AG10803 (cell line): Measurements from ENCODE around the gene MGAT4B.

Experiments
- DNase-seq: peaks from one replicate; pipeline ENCODE4 v3.0.0; 2010; ENCODE audit warnings: low read depth
- H3K4me3 ChIP-seq: 2 replicates; pipeline ENCODE4 v1.5.1; 2011; ENCODE audit warnings: mild to moderate bottlenecking, low read length, control low read depth
- CTCF ChIP-seq: conservative IDR thresholded peaks from 2 replicates; pipeline ENCODE4 v1.5.1; 2011; ENCODE audit warnings: mild to moderate bottlenecking, low read length, control low read depth, inconsistent platforms

The MGAT4B gene

DNA sequence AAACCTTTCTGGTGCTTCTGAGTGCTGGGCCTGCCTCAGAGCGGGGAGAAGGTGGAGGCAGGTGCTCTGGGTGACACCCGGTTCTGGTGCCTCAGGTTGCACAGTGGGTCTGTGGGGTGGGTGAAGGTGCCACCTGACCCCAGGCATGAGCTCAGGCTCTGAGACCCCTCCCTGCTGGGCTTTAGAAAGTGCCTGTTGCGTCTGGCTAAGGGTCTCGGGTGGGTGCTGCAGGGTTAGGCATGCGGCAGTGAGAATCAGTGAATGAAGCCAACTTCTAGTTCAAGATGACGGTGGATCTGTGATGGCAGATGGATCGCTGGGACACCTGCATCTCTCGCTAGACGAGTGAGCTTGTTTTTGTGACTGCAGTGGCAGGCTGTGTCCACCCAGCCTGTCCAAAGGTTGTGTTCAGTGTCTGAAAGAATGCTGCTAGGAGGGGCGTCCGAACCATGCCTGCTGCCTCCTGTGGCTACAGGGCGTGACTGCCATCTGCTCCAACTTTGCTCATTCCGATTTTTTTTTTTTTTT is 19.1 kb upstream of the MGAT4B start:
- no peak overlapping the region for H3K4me3 ChIP-seq
- TF ChIP-seq CTCF = no peak; the same call in 1 of the 2 replicates
- no peak for DNase-seq

DNA sequence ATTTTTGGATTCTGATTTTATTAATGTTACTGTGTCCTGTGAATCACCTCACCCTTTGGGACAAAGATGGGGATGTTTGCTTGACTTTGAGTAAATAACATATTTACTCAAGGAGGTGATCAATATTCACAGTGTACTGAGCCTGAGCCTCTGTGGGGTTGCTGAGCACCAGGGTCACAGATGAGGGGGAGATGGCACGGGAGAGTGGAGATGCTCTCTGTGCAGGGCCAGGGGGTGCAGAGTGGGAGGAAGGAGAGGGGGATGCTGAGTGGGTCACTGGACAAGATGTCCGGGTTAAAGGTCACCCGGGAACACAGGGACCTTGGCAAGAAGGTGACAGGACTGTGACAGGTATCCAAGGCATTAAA is 18.1 kb upstream of the MGAT4B start:
- no peak for DNase-seq
- no peak overlapping the region for H3K4me3 ChIP-seq
- TF ChIP-seq CTCF = no peak

- H3K4me3 ChIP-seq = 0 out of 2 replicates have a peak overlapping the region, but pooled peaks have one; percentile 7
- DNase-seq = no peak
- no peak for TF ChIP-seq CTCF
These were observed 17.5 kb upstream of the MGAT4B start for GRCh38 chr5:179823937-179824744.

DNA sequence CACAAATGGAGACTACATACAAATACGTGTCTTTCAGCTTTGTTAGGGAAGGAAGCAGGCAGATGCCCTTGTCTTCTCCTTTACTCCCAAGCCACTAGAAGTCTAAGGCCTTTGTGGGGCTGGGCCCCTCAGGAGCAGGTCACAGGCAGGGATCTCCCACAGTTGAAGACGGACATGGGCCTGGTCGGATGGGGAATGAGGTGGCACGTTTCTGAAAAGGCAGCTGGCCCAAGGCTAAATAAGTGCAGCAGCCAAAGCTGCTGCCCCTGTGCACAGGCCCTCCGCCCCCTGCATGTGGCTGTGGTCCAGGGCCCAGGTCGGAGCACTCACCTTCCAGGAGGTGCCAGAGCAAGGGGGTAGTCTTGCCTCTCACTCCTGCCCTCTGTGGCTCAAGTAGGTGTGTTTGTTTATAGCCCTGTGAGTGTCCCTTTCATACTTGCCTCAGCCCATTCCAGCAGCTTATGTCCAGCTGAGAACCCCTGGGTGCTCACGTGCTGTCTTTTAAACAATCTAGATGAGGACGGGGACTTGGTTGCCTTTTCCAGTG is 15.9 kb upstream of the MGAT4B start:
- no peak for DNase-seq
- H3K4me3 ChIP-seq = peak overlapping the region; percentile 84
- TF ChIP-seq CTCF = no peak

DNA sequence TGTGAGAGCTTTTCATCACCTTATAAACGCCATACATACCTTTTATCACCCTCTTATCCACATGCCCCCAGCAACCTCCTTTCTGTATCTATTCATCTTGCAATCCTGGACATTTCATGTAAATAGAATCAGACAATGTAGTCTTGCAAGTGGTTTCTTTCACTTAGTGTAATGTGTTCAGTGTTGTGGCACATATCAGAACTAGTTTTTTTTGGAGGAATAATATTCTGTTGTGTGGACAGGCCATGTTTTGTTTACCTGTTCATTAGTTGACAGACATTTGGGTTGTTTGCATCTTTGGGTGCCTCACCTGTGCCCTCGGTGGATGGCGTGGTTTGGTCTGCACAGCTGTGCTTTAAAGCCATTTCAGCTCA is 15.4 kb upstream of the MGAT4B start:
- peak overlapping the region; percentile 84 for H3K4me3 ChIP-seq
- DNase-seq = no peak

DNA sequence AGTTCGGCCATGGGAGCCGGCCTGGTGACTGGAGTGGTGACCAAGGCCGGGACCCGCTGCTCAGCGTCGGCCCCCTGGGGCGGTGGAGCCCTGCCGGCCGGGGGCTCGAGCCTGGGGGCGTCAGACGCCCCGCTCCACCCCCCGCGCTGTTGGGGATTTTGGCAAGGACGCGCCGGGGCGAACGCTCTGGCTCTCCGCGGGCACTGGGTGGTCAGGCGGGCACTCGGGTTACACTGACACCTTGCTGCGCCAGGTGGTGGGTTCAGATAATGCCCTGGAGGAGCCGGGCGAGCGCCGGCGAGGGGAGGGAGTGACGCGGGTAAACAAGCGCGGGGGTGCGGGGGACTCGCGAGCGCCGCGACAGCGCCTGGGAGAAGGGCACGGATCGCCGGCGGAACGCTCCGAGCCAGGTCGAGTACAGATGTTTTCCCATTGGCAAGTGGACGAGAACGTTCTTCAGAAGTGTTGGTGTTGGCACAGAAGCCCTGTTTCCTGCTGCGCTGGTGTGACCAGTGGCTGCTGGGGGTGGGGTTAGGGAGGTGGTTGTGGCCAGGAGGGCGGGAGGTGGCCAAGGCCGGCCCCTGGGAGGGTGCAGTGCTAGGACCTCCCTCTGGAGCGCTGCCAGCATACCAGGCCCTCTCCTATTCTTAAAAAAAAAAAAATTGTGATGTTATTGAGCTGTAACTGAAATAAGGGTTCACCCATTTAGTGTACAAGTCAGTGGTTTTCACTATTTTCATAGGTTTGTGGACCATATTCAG is 14.8 kb upstream of the MGAT4B start:
- H3K4me3 ChIP-seq = peak overlapping the region; percentile 84
- DNase-seq = peak; percentile 95
- no peak; the same call in 1 of the 2 replicates for TF ChIP-seq CTCF

More for the DNA sequence above, 15.4 kb upstream of the MGAT4B start:
- TF ChIP-seq CTCF = no peak
